K562 (cell line): Measurements from ENCODE around the gene PDE2A. TPM values are rescaled to one million over a fixed set of nuclear protein-coding genes. Genes with fewer than 3 reads are reported as not detected.
A peak's percentile ranks its signal among the peaks of the same experiment; 100 is the strongest.

Experiments used
- ATAC-seq: fragments of 200-7000 bp; cut with Tn5 transposase; 3 replicates; pipeline ENCODE4 v1.9.1; 2020; ENCODE audit warnings: moderate library complexity
- BruUV-seq: library from RNA; stranded (reverse); fragments of 400-500 nt; replicated peaks from 2 replicates; lab custom pipeline; 2021; lab: Mats Ljungman, UMichigan
- CTCF ChIA-PET: fragments of 300-600 bp; formaldehyde crosslinking; extraction: SDS; loops from one replicate; lab custom pipeline; 2021; ENCODE audit warnings: low intra/inter-chr PET ratio; lab: Yijun Ruan, JAX
- POLR2A ChIA-PET: fragments of 300-600, 350-650 bp; sonication (Branson Sonifier 250); formaldehyde crosslinking; extraction: SDS; loops from one replicate; lab custom pipeline; 2021; ENCODE audit warnings: antibody characterized with exemption, inconsistent platforms; lab: Yijun Ruan, JAX
- DNase-seq, 4 experiments: peaks; one replicate each; pipeline versions ENCODE4 v3.0.0 to v3.0.0-alpha.2; 2011 to 2018; ENCODE audit warnings: low spot score in 3 of 4, mixed read lengths in 3 of 4; ENCODE audit errors: extremely low read depth in 1 of 4
- FAIRE-seq: peaks from 2 replicates; lab custom pipeline; 2011; peaks lifted over from hg19 to GRCh38; lab: Jason Lieb, UNC
- H2AFZ ChIP-seq: 2 replicates; pipeline ENCODE4 v1.6.0; 2011; ENCODE audit warnings: low read depth, low read length, control low read depth, inconsistent platforms
- H3K27ac ChIP-seq: fragments of 200-600 bp; 3 replicates; pipeline ENCODE4 v1.8.0; 2011; ENCODE audit warnings: low read depth, mild to moderate bottlenecking, control low read depth, inconsistent platforms, low read length, moderate library complexity, mixed read lengths; ENCODE audit errors: extremely low read depth
- H3K27me3 ChIP-seq, 2 experiments: fragments of 300-600 bp in 1 of 2; 2 replicates in 1 of 2; 3 replicates in 1 of 2; pipeline versions ENCODE4 v1.6.0 to v1.8.0; 2011; ENCODE audit warnings: inconsistent platforms in 2 of 2, low read length in 2 of 2, mild to moderate bottlenecking in 1 of 2, mixed read lengths in 1 of 2, moderate library complexity in 1 of 2; ENCODE audit not compliant: control insufficient read depth in 2 of 2, insufficient read depth in 2 of 2
- H3K36me3 ChIP-seq: fragments of 300-600 bp; 3 replicates; pipeline ENCODE4 v1.8.0; 2011; ENCODE audit warnings: mild to moderate bottlenecking, low read length, inconsistent platforms; ENCODE audit not compliant: control insufficient read depth, insufficient read depth
- H3K4me1 ChIP-seq, 2 experiments: fragments of 200-600 bp in 1 of 2; replicated peaks in 1 of 2; 2 replicates in 1 of 2; 3 replicates in 1 of 2; pipeline versions ENCODE4 v1.5.1 to v1.8.0; 2011; ENCODE audit warnings: inconsistent platforms in 2 of 2, low read length in 2 of 2, mild to moderate bottlenecking in 1 of 2, mixed read lengths in 1 of 2, moderate library complexity in 1 of 2; ENCODE audit not compliant: control insufficient read depth in 2 of 2, insufficient read depth in 2 of 2
- H3K4me2 ChIP-seq: 2 replicates; pipeline ENCODE4 v1.6.1; 2011; ENCODE audit warnings: low read length, control low read depth, inconsistent platforms, mixed read lengths; ENCODE audit not compliant: insufficient read depth
- H3K4me3 ChIP-seq: fragments of 200-600 bp; sonication (generic), shearing (Covaris generic); 2 replicates; pipeline ENCODE4 v1.5.1; 2016; ENCODE audit warnings: control low read depth, inconsistent platforms
- H3K79me2 ChIP-seq: fragments of 200-600 bp; 3 replicates; pipeline ENCODE4 v1.8.0; 2011; ENCODE audit warnings: low read length, inconsistent platforms; ENCODE audit not compliant: control insufficient read depth, insufficient read depth
- H3K9ac ChIP-seq, 2 experiments: 2 replicates each; pipeline versions ENCODE4 v1.6.0 to v1.6.1; 2011; ENCODE audit warnings: low read depth in 2 of 2, low read length in 2 of 2, control low read depth in 1 of 2, inconsistent platforms in 1 of 2, mild to moderate bottlenecking in 1 of 2, mixed read lengths in 1 of 2; ENCODE audit not compliant: insufficient read depth in 1 of 2
- H3K9me1 ChIP-seq: one replicate; pipeline ENCODE4 v1.6.0; 2011; ENCODE audit warnings: inconsistent platforms, mild to moderate bottlenecking, low read length, moderate library complexity; ENCODE audit not compliant: control insufficient read depth, insufficient read depth
- H3K9me3 ChIP-seq: replicated peaks from 2 replicates; pipeline ENCODE4 v1.5.1; 2011; ENCODE audit warnings: low read depth, low read length, inconsistent platforms; ENCODE audit not compliant: control insufficient read depth, insufficient read depth
- H4K20me1 ChIP-seq: replicated peaks from 2 replicates; pipeline ENCODE4 v1.6.1; 2011; ENCODE audit warnings: low read length, inconsistent platforms, mixed read lengths; ENCODE audit not compliant: control insufficient read depth, insufficient read depth
- BRD9 ChIP-seq: fragments of 450-650 bp; IDR thresholded peaks from 2 replicates; pipeline ENCODE4 v1.6.1; 2018; ENCODE audit warnings: low read depth; ENCODE audit not compliant: partially characterized antibody
- CBX1 ChIP-seq: sonication (generic); IDR thresholded peaks from 2 replicates; pipeline ENCODE4 v1.6.1; 2016; ENCODE audit warnings: antibody characterized with exemption, low read depth, mild to moderate bottlenecking
- GATAD2B ChIP-seq: fragments of 450-650 bp; IDR thresholded peaks from 2 replicates; pipeline ENCODE4 v1.6.1; 2017; ENCODE audit warnings: mild to moderate bottlenecking, borderline replicate concordance
- HNRNPUL1 ChIP-seq: fragments of 200-400 bp; formaldehyde crosslinking; IDR thresholded peaks from 2 replicates; pipeline ENCODE4 v1.6.1; 2017; ENCODE audit warnings: low read length
- PREB ChIP-seq: sonication (generic); formaldehyde crosslinking; IDR thresholded peaks from 2 replicates; pipeline ENCODE4 v1.8.1; 2023; ENCODE audit warnings: mild to moderate bottlenecking, missing genetic modification reagents
- RAD21 ChIP-seq, 2 experiments: fragments of 250-450 bp in 1 of 2; fragments of 450-650 bp in 1 of 2; sonication (Bioruptor Pico) in 1 of 2; formaldehyde crosslinking in 1 of 2; IDR thresholded peaks in 1 of 2; conservative IDR thresholded peaks in 1 of 2; 2 replicates each; pipeline versions ENCODE4 v1.4.0 to v1.8.0; 2020 to 2022; ENCODE audit warnings: mild to moderate bottlenecking in 2 of 2, moderate library complexity in 1 of 2
- REST ChIP-seq, 2 experiments: fragments of 450-650 bp; formaldehyde crosslinking in 1 of 2; IDR thresholded peaks; 2 replicates each; pipeline versions ENCODE4 v1.4.0 to v1.6.1; 2014 to 2020; ENCODE audit warnings: mild to moderate bottlenecking in 2 of 2, borderline replicate concordance in 1 of 2, low read depth in 1 of 2
- SMARCA4 ChIP-seq: fragments of 450-650 bp; IDR thresholded peaks from 2 replicates; pipeline ENCODE4 v1.6.1; 2016
- ZKSCAN1 ChIP-seq: fragments of 150-350 bp; IDR thresholded peaks from 2 replicates; pipeline ENCODE4 v1.6.1; 2016; ENCODE audit warnings: low read depth, low read length
- ZNF431 ChIP-seq: sonication (generic); formaldehyde crosslinking; IDR thresholded peaks from 2 replicates; pipeline ENCODE4 v1.8.0; 2022; ENCODE audit warnings: mild to moderate bottlenecking, missing genetic modification reagents
- WGBS: fragments of 100-300 bp; shearing (Covaris generic); methylation state at CpG from one replicate; pipeline ENCODE4 v1.1.6; 2016; ENCODE audit warnings: low coverage, mixed read lengths; ENCODE audit not compliant: insufficient coverage; ENCODE audit errors: missing lambda C conversion rate; 5-methylcytosine and 5-hydroxymethylcytosine counted together
- in situ Hi-C: fragments of 300-500 bp; cut with MboI; formaldehyde crosslinking; loops from 4 replicates; pipeline ENCODE4 v1.15.0; 2018; ENCODE audit warnings: inconsistent platforms, mixed read lengths
- intact Hi-C: fragments of 100-400 bp; cut with micrococcal nuclease; formaldehyde crosslinking; loops from 2 replicates; pipeline ENCODE4 v1.14.2; 2022
- polyA plus RNA-seq, 8 experiments: library from polyadenylated mRNA; depleted of rRNA in 4 of 8; stranded (reverse) in 5 of 8; unstranded in 3 of 8; fragments of >200 nt; fragmentation: Nextera tagmentation in 2 of 8; fragmentation: Illumina TruSeq in 1 of 8; extraction: Ambion mirVana in 2 of 8; extraction: Trizol in 1 of 8; gene quantifications; 2 replicates each; pipeline versions ENCODE4 v1.2.1 to v1.2.3, GENCODE V29; 2011 to 2014; ENCODE audit warnings: inconsistent platforms in 1 of 8, missing spikeins in 1 of 8
- total RNA-seq, 7 experiments: library from RNA; depleted of rRNA in 6 of 7; stranded (reverse); fragments of >200 nt in 6 of 7; fragmentation: Illumina TruSeq in 2 of 7; extraction: Trizol in 2 of 7; gene quantifications; 2 replicates each; pipeline versions ENCODE4 v1.2.1 to v1.2.3, GENCODE V29; 2011 to 2021; ENCODE audit warnings: low replicate concordance in 1 of 7
- TF ChIP-seq, protein P1 (sequence below): fragments of 450-650 bp; IDR thresholded peaks from 2 replicates; pipeline ENCODE4 v1.7.0; 2016; ENCODE audit warnings: borderline replicate concordance

The PDE2A gene
- total and polyA plus RNA-seq, 9 of the 15 experiments (the other 6 are each of a cell fraction or from before 2014, with no cell fraction given), result 0.07 to 15.2 (median 1.6) TPM; not detected in 1

DNA sequence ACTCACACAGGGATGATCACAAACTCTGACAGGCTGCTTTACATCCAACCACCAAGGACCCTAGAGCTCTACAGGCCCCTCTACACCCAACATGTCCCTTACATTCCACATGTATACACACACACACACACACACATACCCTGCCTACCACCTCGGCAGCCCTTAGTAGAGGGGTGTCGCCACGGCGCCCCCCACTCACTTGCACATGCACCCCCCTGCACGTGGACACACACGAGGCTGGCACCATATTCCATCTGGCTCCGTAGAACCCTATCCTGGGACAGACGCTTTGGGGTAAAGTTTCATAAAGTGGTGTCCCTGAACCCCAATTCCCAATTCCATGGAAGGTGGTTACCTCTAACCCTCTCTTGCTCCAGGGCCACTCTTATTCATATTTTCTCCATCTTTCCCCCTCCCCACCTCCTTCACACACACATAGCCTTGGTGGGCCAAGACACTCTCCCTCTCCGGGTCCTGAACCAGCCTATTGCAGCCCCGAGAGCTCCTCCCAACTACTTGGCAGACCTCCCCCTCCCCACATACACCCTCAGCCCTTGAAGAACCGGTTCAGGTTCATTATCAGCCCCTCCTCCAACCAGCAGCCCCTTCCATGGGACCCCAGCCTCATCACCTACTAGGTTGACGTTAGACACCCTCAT is 809 bp downstream of the PDE2A start:
- Histone ChIP-seq H3K9me3 (no peaks in the 10 kb centered on the region), H3K4me1 (peaks cover 0 to 14% of the 10 kb centered on the region in 2 experiments; a peak in 2 of 5 replicates), H2AFZ (no peak overlapping the region), H3K79me2 (no peaks in the 10 kb centered on the region), H4K20me1 (peaks cover 18% of the 10 kb centered on the region), H3K4me3 (no peak overlapping the region), H3K9ac (no peak overlapping the region), H3K4me2 (no peak overlapping the region), H3K27me3 (peaks cover 7 to 76% of the 10 kb centered on the region in 2 experiments; a peak in 4 of 5 replicates), H3K9me1 (no peaks in the 10 kb centered on the region), H3K27ac (no peak overlapping the region), H3K36me3 (no peaks in the 10 kb centered on the region)
- under 1% methylated on average over 11 of the region's 12 CpGs for WGBS
- DNase-seq, result no peak
- no peak for ATAC-seq
- in situ Hi-C loops, result loop anchor here (10.0 kb wide), 1 partner anchor 199 kb away; no protein-coding TSS in a partner anchor
- intact Hi-C loops, result no loop called here
- CTCF ChIA-PET, result no interaction called here
- no TSS peak for BruUV-seq
- no peak for FAIRE-seq
- POLR2A ChIA-PET, result no interaction called here
- TF ChIP-seq ZKSCAN1 (no peak), HNRNPUL1 (no peak), GATAD2B (no peak), SMARCA4 (no peak), BRD9 (no peak), RAD21 (CRISPR knock-in tag; conservative IDR thresholded peaks at IDR 0.05 in 1 of 2, IDR thresholded peaks at IDR 0.05 in 1 of 2) (no peak), PREB (CRISPR knock-in tag) (no peak), ZNF431 (no peak), REST (IDR thresholded peaks at IDR 0.05; ENCODE audit: borderline replicate concordance) (peak; percentile 89), REST (CRISPR knock-in tag; IDR thresholded peaks at IDR 0.05; ENCODE audit: low read depth) (no peak), CBX1 (no peak)
- TF ChIP-seq, protein P1, sequence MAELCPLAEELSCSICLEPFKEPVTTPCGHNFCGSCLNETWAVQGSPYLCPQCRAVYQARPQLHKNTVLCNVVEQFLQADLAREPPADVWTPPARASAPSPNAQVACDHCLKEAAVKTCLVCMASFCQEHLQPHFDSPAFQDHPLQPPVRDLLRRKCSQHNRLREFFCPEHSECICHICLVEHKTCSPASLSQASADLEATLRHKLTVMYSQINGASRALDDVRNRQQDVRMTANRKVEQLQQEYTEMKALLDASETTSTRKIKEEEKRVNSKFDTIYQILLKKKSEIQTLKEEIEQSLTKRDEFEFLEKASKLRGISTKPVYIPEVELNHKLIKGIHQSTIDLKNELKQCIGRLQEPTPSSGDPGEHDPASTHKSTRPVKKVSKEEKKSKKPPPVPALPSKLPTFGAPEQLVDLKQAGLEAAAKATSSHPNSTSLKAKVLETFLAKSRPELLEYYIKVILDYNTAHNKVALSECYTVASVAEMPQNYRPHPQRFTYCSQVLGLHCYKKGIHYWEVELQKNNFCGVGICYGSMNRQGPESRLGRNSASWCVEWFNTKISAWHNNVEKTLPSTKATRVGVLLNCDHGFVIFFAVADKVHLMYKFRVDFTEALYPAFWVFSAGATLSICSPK, result no peak
